Neural progenitor cell (in vitro differentiated cells): Measurements from ENCODE around the gene LSM3. TPM values are rescaled to one million over a fixed set of nuclear protein-coding genes. Genes with fewer than 3 reads are reported as not detected.
A peak's percentile ranks its signal among the peaks of the same experiment; 100 is the strongest.

Experiments used
- DNase-seq: peaks from one replicate; pipeline ENCODE4 v3.0.0-alpha.2; 2016; ENCODE audit warnings: low spot score
- H2AFZ ChIP-seq: fragments of 200-600 bp; sonication (generic); replicated peaks from 2 replicates; pipeline ENCODE4 v1.6.1; 2016; ENCODE audit warnings: antibody characterized with exemption
- H3F3A ChIP-seq: fragments of 200-600 bp; sonication (generic); 2 replicates; pipeline ENCODE4 v1.6.1; 2016; ENCODE audit warnings: antibody characterized with exemption, low read depth
- H3K27ac ChIP-seq: fragments of 200-600 bp; sonication (generic); 2 replicates; pipeline ENCODE4 v1.5.1; 2016; ENCODE audit warnings: mild to moderate bottlenecking
- H3K27me3 ChIP-seq: fragments of 200-600 bp; sonication (generic); 2 replicates; pipeline ENCODE4 v1.6.1; 2016; ENCODE audit warnings: mild to moderate bottlenecking, moderate library complexity
- H3K36me3 ChIP-seq: fragments of 200-600 bp; sonication (generic); 2 replicates; pipeline ENCODE4 v1.5.1; 2016
- H3K4me1 ChIP-seq: fragments of 200-600 bp; sonication (generic); 2 replicates; pipeline ENCODE4 v1.6.1; 2016; ENCODE audit warnings: mixed run types
- H3K4me2 ChIP-seq: fragments of 200-600 bp; sonication (generic); 2 replicates; pipeline ENCODE4 v1.6.1; 2016
- H3K4me3 ChIP-seq: fragments of 200-600 bp; sonication (generic); 2 replicates; pipeline ENCODE4 v1.5.1; 2016
- H3K79me2 ChIP-seq: fragments of 200-600 bp; sonication (generic); 2 replicates; pipeline ENCODE4 v1.6.1; 2016; ENCODE audit warnings: low read depth
- H3K9ac ChIP-seq: fragments of 200-600 bp; sonication (generic); 2 replicates; pipeline ENCODE4 v1.6.1; 2016
- H3K9me3 ChIP-seq: fragments of 200-600 bp; sonication (generic); 2 replicates; pipeline ENCODE4 v1.5.1; 2016; ENCODE audit warnings: low read depth
- H4K20me1 ChIP-seq: fragments of 200-600 bp; sonication (generic); 2 replicates; pipeline ENCODE4 v1.6.1; 2016; ENCODE audit warnings: low read depth
- H3K27ac Mint-ChIP-seq: 3 replicates; pipeline ENCODE4 v1.8.0; 2021; ENCODE audit warnings: mixed read lengths
- H3K27me3 Mint-ChIP-seq: 2 replicates; pipeline ENCODE4 v1.8.0; 2022; ENCODE audit warnings: low read depth, mild to moderate bottlenecking, inconsistent platforms, moderate library complexity, mixed read lengths; ENCODE audit not compliant: insufficient read depth
- H3K36me3 Mint-ChIP-seq: 3 replicates; pipeline ENCODE4 v1.8.0; 2021; ENCODE audit warnings: mixed read lengths
- H3K4me1 Mint-ChIP-seq: 3 replicates; pipeline ENCODE4 v1.8.0; 2021; ENCODE audit warnings: mixed read lengths
- H3K4me3 Mint-ChIP-seq: 3 replicates; pipeline ENCODE4 v1.8.0; 2021; ENCODE audit warnings: mild to moderate bottlenecking, moderate library complexity, mixed read lengths
- H3K9me3 Mint-ChIP-seq: 3 replicates; pipeline ENCODE4 v1.8.0; 2020; ENCODE audit warnings: mixed read lengths
- CTCF ChIP-seq: fragments of 200-600 bp; sonication (generic); IDR thresholded peaks from 2 replicates; pipeline ENCODE4 v1.5.1; 2017; ENCODE audit warnings: antibody characterized with exemption, mild to moderate bottlenecking
- EZH2 ChIP-seq: fragments of 200-600 bp; sonication (generic); IDR thresholded peaks from 2 replicates; pipeline ENCODE4 v1.6.1; 2017; ENCODE audit warnings: antibody characterized with exemption, mild to moderate bottlenecking, moderate library complexity
- EZH2phosphoT487 ChIP-seq: fragments of 200-600 bp; sonication (generic); IDR thresholded peaks from 2 replicates; pipeline ENCODE4 v1.6.1; 2017; ENCODE audit warnings: antibody characterized with exemption
- total RNA-seq: library from RNA; depleted of rRNA; stranded (reverse); fragments of >200 nt; gene quantifications from 2 replicates; pipeline ENCODE4 v1.2.3, GENCODE V29; 2015; ENCODE audit warnings: low replicate concordance

LSM3 gene
- total RNA-seq, 1 donor from 2014 or later = 36.2 TPM

- peak overlapping the region; percentile 7 for H3K4me2 ChIP-seq
- no peak overlapping the region for H3K27ac Mint-ChIP-seq
Observed at GRCh38 chr3:14210290-14210688, 31.7 kb downstream of the LSM3 start.

GRCh38 chr3:14210843-14211594 is 32.4 kb downstream of the LSM3 start:
- Histone ChIP-seq H3K9me3 (no peaks in the 10 kb centered on the region), H3K4me1 (peaks cover 16% of the 10 kb centered on the region), H3F3A (peaks cover 4% of the 10 kb centered on the region), H3K9ac (no peak overlapping the region), H3K36me3 (no peaks in the 10 kb centered on the region), H3K4me2 (peak overlapping the region; percentile 7), H3K79me2 (no peaks in the 10 kb centered on the region), H3K27ac (no peak overlapping the region), H4K20me1 (no peaks in the 10 kb centered on the region), H3K4me3 (no peak overlapping the region), H3K27me3 (no peaks in the 10 kb centered on the region), H2AFZ (no peak overlapping the region)
- no peaks in the 10 kb centered on the region for H3K27me3 Mint-ChIP-seq
- no peaks in the 10 kb centered on the region for H3K36me3 Mint-ChIP-seq
- H3K9me3 Mint-ChIP-seq = no peaks in the 10 kb centered on the region
- H3K4me1 Mint-ChIP-seq = peaks cover 23% of the 10 kb centered on the region
- H3K27ac Mint-ChIP-seq = peak overlapping the region; percentile 44
- peak; percentile 13 for DNase-seq
- TF ChIP-seq EZH2 = no peak
- no peak for TF ChIP-seq EZH2phosphoT487
- TF ChIP-seq CTCF = no peak
- H3K4me3 Mint-ChIP-seq = no peak overlapping the region

More at GRCh38 chr3:14210290-14210688, 31.7 kb downstream of the LSM3 start:
- no peaks in the 10 kb centered on the region for H3K27me3 Mint-ChIP-seq
- TF ChIP-seq EZH2 (no peak), EZH2phosphoT487 (no peak), CTCF (no peak)
- no peak overlapping the region for H3K4me3 Mint-ChIP-seq
- no peaks in the 10 kb centered on the region for H3K9me3 ChIP-seq
- H3K9me3 Mint-ChIP-seq = no peaks in the 10 kb centered on the region
- no peaks in the 10 kb centered on the region for H3K79me2 ChIP-seq
- H3K27ac ChIP-seq = no peak overlapping the region
- H3K36me3 ChIP-seq = no peaks in the 10 kb centered on the region
- H3K4me3 ChIP-seq = no peak overlapping the region
- H3K27me3 ChIP-seq = no peaks in the 10 kb centered on the region
- no peak overlapping the region for H3K9ac ChIP-seq
- H3K4me1 Mint-ChIP-seq = peaks cover 23% of the 10 kb centered on the region
- no peaks in the 10 kb centered on the region for H3K36me3 Mint-ChIP-seq
- H3F3A ChIP-seq = peaks cover 4% of the 10 kb centered on the region
- H3K4me1 ChIP-seq = peaks cover 16% of the 10 kb centered on the region
- no peaks in the 10 kb centered on the region for H4K20me1 ChIP-seq
- DNase-seq = no peak
- H2AFZ ChIP-seq = no peak overlapping the region

- TF ChIP-seq EZH2phosphoT487 (no peak), EZH2 (no peak), CTCF (no peak)
- H3K9ac ChIP-seq = no peak overlapping the region
- H3K36me3 ChIP-seq = no peaks in the 10 kb centered on the region
- peaks cover 4% of the 10 kb centered on the region for H3F3A ChIP-seq
- H3K4me1 ChIP-seq = peaks cover 16% of the 10 kb centered on the region
- Mint-ChIP-seq H3K27me3 (peaks cover 2% of the 10 kb centered on the region), H3K4me1 (peaks cover 23% of the 10 kb centered on the region), H3K4me3 (no peak overlapping the region), H3K9me3 (no peaks in the 10 kb centered on the region), H3K36me3 (no peaks in the 10 kb centered on the region), H3K27ac (no peak overlapping the region)
- no peak overlapping the region for H3K27ac ChIP-seq
- no peaks in the 10 kb centered on the region for H3K9me3 ChIP-seq
- H3K27me3 ChIP-seq = no peaks in the 10 kb centered on the region
- no peaks in the 10 kb centered on the region for H3K79me2 ChIP-seq
- no peak overlapping the region for H3K4me2 ChIP-seq
- no peak overlapping the region for H2AFZ ChIP-seq
- H4K20me1 ChIP-seq = no peaks in the 10 kb centered on the region
- no peak for DNase-seq
- no peak overlapping the region for H3K4me3 ChIP-seq
Observed at GRCh38 chr3:14211621-14212020, 33.0 kb downstream of the LSM3 start.
